ENCODE data around the gene HAO1.

HAO1 gene

DNA sequence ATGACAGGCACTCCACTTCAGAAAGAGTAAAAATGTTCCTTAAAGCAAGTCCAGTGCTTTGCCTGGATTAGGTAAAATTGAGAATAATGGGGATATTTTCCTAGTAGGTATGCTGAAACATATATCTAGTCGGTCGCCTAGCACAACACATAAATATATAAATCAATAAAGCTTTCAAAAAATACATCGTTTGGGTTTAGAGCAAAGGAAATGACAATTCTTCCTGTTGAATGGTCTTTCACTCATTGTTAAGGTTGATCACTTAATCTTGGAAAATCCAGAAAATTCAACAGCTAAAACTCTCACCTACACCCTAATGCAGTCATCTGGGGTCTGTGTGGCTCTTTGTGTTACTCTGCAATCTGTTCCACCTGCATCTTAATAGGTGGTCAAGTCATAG is 13.9 kb downstream of the HAO1 start:
- no peak for DNase-seq

DNA sequence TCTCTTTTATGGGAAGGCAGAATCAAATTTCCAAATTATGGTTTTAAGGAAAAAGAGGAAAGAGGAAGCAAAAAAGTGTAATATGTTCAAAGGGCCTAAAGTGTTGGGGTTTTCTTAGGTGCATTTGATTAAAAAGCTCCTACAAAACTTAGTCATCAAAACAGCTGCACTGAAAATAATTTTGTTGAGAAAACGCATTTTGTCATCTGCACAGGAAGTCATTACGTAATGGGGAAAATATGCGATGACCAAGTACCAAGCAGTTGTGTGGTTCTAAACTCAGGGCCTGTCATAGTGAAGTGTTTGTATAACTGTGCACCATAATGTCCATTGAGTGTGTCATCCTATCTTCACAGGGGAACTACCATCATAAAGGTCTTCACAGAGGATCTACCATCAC is 15.6 kb downstream of the HAO1 start:
- no peak for DNase-seq

DNA sequence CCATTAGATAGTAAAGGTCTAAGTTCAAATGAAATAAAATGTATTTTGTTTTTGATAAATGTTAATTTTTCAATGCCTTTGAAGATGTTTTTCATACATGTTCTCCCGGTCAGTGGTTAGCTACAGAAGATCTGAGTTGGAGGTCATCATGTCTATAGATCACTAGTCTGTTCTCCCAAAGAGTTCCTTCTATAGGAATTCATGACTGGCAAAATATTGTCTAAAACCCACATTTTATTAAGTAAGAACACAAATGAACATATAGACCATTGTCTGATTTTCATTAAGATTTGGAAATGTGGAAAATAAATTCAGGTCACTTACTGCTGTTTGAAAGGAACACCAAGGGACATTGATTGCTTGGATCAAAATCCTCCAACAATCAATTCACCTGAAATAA is 23.6 kb downstream of the HAO1 start:
- DNase-seq, result no peak

DNA sequence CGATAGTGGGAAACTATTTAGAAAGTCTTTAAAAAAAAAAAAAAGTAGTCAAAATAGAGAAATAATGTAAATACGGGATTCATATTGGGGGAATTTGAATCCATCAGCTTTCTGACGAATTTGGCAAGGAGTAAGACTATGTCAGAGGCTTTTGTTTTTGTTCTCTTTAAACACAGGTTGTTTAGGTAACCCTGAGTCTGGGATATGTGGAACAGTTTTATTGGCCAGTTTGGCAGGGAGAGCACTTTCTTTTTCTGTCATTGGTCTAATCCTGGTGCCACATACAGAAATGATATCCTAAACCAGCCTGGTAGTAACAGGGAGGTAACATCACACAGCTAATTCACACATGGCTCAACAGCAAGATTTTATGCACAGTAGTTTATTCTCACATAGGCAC is 27.7 kb downstream of the HAO1 start:
- DNase-seq, result no peak

DNA sequence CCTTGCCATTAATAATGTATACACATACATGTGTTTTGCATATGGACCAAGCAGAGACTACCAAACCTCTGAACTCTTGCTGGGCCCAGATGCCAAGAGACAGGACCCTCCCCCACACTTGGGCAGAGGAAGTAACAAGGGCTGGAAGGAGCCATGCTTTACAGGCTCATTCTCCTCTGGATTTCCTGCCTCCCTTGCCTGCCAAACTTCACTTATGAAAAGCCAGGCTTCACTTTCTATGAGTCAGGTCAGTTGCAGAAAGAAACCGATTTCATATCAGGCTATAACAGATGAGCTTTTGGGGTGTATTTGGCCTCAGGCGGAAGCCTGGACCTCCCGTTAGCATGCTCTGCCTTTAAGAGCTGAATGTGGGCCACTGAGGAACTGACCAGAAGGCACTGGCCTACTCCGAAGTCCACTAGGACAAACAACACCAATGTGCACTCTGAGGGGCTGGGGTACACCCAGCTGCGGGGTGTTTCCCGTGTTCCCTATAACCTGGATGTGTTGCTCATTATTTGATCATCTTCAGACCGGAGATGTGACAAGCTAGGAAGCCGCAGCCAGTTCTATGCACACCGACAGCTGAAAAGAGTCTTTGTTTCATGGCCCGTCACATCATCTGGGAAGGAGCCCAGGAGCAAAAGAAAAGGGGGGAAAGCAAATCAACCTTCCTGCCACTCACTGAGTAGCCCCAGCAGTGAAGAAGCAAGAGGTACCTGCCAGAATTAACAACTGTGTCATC is 28.5 kb downstream of the HAO1 start:
- DNase-seq, result no peak

DNA sequence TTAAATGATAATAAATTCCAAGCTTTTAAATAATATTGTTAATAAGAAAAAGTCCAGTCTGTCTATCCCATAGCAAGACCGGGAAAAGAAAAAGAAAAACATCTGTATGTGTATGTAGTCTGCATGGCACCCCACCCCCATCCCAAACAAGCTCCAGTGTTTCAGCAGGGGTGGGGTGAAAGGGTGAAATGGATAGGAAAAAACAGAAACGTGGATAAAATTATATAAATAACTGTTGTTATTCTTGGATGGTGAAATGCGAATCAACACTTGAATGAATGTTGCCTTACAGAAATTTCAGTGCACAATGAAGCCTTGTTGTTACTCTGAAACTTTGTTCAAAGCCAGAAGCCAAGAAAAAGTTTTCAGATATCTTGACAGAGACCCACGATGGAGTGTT is 31.4 kb downstream of the HAO1 start:
- DNase-seq, result no peak

DNA sequence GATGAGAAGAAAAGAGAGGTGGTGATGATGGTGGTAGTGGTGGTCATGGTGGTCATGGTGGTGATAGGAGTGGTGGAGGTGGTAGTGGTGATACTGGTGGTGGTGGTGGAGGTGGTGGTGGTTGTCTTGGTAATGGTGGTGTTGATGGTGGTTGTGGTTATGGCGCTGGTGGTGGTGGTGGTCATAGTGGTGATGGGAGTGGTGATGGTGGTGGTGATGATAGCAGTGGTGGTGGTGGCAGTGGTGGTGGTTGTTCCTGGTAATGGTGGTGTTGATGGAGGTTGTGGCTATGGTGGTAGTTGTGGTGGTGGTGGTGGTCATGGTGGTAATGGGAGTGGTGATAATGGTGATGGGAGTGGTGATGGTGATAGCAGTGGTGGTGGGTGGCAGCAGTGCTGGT is 36.8 kb downstream of the HAO1 start:
- DNase-seq, result no peak

DNA sequence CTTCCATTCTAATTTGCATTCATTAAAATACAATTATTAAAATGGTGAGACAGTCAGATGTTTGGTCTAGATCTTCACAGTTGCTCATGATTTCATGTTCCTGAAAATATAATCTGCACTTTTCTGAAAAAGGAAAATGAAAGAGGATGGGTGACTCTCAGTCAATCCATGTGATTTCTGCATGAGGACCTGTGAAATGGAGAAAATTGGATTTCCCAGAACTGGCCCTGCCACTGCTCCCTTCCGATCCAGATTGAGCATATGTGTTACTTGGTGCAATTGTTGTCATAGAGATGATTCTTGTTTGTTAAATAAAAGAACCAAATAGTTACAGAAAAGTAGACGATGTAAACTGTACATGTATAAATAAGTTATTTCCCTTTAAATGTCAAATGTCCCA is 37.4 kb downstream of the HAO1 start:
- DNase-seq, result no peak

DNA sequence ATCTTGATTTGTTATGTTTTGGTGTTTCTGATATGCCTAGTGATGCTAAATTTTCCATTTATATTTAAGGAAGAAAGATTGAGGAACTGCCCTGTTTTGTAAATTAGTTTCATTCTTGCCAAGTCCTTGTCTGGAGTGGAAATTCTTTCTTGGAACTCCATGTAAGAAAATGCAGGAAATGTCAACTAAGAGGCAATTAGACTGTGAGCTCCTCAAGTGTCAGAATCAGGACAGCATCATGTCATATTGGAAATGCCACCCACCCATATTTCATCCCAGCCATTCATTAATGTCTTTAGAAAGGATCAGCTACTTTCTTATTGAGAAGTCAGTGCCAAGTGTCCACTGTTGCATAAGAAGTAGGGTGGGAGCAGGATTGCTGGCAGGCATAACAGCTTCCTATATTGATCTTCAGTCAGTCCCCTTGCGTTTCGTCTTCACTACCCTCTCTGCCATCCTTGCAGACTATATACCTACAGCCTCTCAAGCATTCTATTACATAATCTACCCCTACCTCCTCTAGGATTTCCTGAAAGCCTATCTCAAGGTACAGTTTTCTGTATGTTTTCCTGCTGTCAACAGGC is 42.4 kb downstream of the HAO1 start:
- DNase-seq, result no peak

DNA sequence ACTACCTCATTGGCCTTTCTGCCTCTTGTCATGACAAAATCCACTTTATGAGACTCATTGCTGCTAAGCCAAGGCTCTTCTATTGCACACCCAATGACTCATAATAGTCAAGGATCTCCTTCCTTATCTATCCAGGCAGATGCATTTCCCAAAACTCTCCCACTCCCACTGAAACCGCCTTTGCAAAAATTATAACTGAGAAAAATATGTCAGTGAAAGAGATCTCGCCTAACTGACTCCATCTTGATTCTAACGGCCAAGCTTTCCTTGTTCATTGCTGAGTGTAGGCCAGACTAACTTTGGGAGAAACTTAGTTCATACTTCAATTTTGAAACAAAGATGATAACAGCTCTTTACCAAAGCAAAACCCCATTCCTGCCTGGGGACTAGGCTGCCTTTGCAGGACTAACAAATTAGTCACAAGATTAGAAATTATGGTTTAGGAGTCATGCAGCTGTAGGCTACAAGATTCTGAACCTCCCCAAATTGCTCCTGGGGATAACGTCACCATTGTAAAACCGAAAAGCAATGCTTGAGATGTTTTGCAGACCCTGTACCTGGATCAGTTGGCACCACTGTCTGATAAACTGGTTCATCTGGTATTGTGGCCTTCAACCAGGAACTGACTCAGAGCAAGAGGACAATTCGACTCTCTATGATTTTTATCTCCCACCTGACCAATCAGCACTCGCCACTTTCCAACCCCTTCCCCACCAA is 47.1 kb downstream of the HAO1 start:
- no peak for DNase-seq

DNA sequence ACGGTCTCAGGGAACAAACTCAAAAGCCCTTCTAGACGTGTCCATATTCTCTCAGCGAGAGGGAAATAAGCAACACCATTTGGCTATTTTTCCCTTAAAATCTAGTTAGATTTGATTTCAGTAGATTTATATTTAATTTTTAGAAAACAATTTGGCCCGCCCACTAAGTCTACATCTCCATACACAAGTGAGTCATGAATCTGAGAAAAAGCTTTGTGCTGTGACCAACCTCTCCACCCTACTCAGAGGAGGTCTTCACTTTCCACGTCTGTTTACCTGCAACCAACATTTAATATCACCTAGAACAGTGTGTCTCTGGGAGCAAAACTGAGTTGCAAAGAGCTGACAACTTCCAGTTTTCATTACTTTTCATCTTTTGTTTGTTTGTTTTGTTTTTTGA is 48.6 kb downstream of the HAO1 start:
- no peak for DNase-seq

DNA sequence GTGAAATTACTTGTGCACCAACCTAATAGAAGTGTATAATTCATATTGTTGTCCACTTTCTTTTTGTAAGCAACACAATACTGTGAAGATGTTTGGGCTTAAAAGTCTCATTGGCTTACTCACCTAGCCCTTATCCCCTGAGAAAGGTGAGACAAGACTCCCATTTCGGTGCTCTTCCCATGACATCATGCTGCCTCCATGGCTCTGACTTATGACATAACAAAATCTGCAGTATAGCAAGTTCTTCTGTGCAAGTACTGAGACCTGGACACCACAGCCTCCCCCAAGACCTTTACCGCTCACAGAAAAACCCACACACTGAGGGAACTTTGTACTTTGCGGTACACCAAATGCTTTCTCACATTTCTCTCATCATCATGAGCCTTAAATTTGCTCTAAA is 50.5 kb downstream of the HAO1 start:
- no peak for DNase-seq

DNA sequence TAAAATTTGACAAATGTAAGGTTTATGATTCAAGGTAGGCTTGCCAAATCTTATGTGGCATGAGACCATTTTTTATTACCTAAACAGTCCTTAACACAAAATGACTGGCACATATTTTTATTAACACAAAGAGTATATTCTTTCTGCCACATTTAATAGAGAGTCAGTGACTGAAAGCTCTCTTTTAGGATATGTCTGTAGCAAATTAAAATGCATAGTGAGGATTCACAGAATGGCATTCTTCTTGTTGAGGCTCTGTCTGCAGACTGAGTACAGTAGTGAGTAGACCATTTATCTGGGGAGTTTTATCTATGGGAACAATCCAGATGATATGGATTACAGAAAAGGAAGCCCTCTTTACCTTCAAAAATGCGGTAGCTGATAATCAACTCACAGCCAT is 56.5 kb downstream of the HAO1 start:
- no peak for DNase-seq

DNA sequence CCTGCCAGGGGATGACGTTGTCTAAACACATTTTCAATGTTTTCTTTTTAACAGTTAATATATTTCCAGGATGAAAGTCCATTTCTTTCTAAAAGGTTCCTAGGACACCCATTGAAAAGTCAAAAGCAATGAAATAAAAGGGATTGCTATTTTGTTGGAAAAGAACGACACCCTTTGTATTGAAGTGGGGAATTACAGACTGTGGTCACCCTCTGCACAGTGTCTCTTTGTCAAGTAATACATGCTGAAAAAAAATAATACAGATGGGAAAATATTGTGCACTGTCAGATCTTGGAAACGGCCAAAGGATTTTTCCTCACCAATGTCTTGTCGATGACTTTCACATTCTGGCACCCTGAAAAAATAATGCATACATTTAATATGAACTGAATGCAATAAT is 56.9 kb downstream of the HAO1 start:
- no peak for DNase-seq

DNA sequence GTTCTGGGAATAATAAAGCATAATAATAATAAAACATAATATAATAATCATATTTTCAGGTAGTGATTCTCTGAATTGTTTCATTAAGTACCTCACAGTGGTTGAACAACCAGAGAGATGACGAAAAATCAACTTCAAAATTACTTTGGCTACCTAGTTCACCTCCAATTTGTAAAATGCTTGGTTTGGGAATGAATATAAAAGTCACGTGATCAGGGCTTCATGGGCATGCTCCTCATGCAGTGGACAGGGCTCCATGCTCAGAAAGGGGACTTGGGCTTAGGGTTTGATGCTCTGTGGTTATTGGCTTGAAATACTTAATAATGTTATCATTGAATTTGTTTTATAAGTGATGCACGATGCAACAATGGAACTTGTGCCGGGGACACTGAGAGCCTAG is 58.2 kb downstream of the HAO1 start:
- DNase-seq, result no peak

DNA sequence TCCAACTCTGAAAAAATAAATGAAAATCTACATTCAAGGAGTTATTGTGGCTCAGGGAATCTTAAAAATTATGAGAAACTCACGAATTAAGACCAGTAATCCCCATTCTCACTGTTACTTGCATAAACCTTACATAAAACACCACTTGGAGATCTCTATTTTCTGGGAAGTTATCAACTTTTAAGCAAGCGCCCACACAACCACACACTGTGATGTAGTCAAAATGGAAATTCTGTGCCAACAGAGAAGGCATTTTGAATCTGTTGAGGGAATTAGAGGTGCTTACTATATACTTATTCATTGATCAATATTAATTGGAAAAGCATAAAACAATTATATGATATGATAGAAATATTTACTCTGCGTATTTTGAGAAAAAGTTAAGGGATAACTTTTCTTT is 58.7 kb downstream of the HAO1 start:
- DNase-seq, result no peak

DNA sequence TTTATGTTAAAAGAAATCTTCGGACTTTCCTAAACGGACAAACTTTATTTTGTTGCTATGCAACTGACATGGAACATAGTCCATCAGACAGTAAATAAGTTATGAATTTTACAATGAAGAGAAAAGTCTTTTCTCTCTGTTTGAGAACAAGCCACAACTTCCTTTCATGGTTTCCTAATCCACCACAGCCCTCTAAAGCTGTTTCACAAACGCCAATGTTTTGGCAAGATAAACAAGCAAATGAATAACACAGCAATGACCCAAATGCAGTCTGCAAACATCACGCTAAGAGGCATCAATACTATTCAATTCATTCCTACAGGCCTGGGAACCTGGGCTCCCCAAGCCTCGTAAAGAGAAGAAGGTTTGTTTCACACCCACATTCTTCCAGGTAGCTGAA is 60.4 kb downstream of the HAO1 start:
- no peak for DNase-seq

DNA sequence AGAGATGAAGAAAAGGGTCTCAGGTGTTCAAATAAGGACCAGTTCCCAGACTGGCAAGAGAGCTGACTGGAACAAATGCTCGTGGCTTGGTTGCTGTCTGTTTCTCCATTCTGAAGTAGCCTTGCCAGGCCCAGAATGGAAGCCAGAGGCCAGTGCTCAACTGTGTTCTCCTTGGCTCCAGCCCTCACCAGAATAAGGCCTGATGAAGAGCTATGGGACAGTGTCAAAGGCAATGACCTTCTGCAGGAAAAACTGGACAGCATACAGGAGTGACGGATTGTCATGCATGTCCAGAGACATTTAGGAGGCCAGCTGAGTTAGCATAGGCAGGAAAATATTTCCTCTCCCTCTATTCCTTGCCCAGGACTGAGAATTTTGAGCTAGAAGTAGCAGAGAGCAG is 72.2 kb downstream of the HAO1 start:
- DNase-seq, result no peak

DNA sequence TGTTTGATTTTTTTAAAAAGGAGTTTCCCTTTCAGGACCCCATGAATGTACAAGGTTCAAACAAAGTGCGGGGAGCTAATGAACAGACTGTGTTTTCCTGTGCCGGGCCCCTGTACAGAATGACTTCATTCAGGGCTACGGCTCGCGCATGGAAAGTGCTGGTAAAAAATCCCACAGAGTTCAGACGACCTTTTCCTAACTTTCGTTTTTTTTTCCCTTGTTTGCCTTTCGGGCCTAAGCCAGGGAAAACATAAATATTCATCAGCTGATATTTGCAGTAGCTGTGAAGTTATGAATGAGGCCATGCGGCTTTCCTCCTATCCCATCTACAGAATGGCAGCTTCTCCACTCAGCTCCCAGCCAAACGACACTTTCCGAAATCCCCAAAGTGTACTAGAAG is 74.0 kb downstream of the HAO1 start:
- DNase-seq, result no peak

DNA sequence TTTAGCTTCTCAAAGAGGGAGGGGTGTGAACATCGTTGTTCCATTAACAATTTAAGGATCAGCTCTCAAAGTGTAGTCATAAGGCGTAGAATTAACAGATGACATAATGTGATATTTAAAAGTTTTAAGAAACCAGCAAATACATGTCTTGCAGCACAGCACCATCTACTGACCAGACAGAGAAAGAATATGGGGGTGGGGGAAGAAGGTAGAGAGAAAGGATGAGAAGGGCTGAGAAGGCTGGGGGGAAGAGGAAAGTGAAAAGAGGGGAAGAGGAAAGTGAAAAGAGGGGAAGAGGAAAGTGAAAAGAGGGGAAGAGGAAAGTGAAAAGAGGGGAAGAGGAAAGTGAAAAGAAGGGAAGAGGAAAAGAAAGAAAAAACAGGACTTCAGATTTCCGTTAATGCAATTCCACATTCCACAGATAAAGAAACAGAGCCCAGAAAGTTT is 80.9 kb downstream of the HAO1 start:
- DNase-seq, result peak; percentile 0

DNA sequence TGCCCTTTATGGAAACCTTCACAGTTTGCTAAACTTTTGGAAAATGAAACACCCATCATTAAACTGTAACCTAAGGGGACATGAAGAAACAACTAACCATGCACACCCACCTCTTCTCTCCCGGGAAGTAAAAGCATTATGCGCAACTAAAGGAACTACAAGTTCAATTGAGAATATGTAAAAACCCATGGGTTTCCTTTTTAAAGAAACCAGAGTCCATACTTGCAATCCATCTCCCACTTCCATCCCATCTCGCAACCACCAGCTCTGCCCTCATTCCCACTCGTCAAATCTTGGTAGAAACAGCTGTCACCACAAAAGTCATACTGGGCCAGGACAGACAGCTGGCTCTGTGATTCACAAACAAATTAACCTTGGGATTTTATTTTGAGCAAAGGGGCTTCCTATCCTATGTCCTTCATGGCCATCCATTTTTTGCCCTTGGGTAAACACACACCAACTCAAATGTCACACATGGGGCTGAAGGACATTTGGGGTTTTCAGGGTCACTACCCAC is 81.5 kb downstream of the HAO1 start:
- DNase-seq, result no peak

DNA sequence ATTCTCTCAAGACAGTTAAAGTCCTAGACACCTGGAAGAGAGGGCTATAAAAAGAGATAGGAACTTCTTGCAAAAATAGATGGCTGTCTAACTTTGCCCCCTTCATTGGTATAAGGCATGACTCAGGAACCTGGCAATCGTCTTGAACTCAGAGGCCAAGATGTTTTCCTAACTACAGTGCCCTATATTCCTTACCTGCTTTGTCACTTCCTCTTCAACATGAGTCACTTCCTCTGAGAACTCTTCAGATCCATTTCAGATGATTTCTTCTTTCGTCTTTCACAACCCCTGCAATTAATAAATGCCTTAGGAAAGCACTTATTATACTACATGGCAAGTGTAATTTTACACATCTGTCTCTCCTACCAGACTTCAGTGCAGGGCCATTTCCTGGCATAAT is 83.5 kb downstream of the HAO1 start:
- no peak for DNase-seq

DNA sequence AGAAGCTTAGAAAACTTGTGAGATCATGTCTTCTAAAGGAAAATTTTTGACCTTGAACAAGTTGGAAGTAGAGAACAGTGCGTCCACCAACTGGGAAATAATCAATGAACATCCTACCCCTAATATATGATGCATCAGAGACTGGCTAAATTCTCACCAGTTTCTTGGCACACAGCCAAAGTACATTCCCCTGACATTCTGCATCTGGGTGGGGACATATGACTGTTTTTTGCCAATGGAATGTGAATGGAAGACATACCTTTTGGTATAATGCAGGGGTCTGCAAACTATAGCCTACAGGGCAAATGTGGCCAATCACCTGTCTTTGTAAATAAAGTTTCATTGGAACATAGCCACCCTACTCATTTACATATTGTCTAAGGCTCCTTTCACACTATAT is 84.7 kb downstream of the HAO1 start:
- DNase-seq, result no peak

DNA sequence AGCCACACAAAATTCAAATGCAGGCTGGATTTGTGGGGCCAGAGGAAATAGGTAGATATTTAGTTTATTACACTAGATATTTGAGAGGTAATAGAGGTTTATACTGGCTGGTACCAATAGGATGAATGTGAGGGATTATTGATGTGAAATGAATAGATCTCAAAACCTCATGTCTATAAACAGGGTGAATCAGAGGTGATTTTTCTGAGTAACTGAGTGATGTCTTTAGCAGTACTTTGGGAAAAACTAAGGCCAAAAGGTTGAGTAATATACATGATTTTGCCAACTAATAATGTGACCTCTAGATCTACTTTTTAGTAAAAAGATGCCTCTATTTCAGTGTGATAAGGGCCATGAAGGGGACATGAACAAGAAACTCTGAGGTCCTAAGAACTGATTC is 86.8 kb downstream of the HAO1 start:
- no peak for DNase-seq

Measured in CD4-positive, alpha-beta T cell treated with Interleukin-21 for 1 hour (primary cell).